Measurements from ENCODE around the gene HOXD3.

HOXD3 gene

DNA sequence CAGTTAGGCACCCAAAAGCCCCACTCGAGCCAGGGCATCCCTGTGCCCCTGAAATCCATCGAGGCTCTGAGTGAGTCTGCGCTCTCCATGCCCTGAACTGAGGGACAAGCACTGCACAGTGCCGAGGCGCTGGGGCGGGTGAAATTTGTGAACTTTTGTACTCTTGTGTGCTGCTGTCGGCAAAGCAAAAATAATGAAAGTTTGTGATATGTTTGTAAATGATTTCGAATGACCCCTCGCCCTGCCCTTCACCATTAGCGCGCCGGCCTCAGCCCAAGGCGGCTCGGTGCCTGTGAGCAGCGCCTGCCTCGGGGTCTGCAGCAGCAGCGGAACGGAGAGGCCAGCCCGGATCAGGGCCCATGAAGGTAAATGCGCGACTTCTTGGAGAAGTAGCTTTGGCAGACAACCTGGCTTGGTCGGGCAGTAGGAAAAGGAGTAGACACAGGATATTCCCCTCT is 7.6 kb upstream of the HOXD3 start:
- DNase-seq (ENCODE audit: low spot score), result no peak

DNA sequence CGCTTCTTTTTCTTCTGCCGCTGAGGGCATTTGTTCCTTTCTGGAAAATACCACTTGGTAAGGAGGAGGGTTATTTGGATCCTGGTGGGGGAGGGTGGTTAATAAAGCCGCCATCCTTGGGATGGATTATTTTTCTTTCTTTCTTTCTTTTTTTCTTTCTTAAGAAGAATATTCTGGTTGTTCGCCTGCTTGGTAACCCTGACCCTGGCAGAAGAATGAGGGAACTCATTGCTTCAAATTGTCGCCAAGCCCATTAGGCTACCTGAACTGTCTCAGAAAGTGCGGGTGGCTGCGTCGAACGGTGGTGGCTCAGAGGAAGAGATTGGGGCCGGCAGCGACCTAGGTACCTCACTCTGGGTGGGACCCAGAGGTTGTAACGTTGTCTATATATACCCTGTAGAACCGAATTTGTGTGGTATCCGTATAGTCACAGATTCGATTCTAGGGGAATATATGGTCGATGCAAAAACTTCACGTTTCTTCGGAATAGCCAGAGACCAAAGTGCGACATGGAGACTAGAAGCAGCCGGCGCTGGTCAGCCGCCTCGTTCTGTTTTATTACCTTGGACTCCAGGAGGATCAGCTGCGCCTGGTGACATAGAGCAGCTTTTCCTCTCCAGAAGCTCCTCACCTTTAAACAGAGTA is 7.0 kb upstream of the HOXD3 start:
- DNase-seq (ENCODE audit: low spot score), result no peak

DNA sequence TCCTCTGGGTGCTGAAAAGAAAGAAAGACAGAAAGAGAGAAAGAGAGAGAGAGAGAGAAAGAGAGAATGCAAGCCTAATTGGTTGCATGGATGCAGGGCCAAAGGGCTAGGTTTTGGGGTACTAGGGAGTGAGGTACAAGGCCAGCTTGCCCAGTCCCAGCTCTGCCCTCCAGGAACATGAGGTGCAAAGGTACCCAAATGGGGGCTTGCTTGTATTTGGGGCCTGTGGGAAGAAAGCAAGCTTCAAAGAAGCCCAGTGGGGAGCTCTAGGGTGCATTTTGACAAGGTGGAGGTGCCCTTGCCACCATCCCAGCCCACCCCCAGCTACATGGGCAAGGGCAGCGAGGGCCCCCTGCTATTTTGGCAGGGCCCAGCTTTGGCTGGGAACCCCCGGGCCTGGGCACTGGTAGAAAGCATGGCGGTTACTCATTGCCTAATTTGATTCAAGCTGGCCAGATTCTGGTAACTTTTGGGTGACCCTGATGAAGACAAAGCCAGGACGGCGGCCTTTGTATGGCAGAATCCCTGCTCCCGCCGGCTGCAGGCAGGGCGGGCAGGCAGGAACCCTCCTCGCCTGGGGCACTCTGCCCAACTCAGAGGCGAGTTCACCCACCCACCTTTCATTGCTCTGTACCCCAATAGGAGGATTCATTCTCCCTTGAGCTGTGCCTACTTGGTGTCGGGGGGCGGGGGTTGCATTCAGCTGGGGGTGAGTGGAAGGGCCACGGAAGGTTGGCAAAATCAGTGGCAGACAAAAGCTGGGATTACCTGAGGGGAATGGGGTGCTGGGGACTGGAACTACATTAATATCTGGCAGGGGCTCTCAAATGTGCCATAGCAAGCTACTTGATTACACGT is 6.3 kb upstream of the HOXD3 start:
- no peak for DNase-seq (ENCODE audit: low spot score)

DNA sequence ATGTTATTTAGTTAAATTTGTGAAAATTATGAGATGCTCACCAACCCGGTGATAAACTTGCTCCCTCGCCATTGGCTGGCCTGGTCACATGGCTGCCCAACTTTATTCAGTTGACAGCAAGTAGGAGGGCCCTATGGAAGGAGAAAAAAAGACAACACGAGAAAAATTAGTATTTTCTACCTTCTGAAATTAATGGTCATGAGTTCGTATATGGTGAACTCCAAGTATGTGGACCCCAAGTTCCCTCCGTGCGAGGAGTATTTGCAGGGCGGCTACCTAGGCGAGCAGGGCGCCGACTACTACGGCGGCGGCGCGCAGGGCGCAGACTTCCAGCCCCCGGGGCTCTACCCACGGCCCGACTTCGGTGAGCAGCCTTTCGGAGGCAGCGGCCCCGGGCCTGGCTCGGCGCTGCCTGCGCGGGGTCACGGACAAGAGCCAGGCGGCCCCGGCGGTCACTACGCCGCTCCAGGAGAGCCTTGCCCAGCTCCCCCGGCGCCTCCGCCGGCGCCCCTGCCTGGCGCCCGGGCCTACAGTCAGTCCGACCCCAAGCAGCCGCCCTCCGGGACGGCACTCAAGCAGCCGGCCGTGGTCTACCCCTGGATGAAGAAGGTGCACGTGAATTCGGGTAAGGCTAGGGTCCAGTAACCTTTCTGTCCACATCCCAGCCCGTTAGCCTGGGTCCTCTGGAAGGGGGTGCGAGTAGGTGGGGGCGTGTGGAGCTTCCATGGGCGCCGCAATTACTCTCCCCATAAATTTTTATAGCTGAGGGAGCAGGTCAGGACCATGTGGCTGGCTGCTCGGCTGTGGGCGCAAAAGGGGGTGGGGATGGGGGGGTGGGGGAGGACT is 5.4 kb upstream of the HOXD3 start, which contains the start of gene HOXD4:
Gene HOXD4 (plus strand): TSS at position 109 of the 846 bp plus-strand sequence. CDS start 84 bp downstream, at position 193.
- DNase-seq (ENCODE audit: low spot score), result no peak

DNA sequence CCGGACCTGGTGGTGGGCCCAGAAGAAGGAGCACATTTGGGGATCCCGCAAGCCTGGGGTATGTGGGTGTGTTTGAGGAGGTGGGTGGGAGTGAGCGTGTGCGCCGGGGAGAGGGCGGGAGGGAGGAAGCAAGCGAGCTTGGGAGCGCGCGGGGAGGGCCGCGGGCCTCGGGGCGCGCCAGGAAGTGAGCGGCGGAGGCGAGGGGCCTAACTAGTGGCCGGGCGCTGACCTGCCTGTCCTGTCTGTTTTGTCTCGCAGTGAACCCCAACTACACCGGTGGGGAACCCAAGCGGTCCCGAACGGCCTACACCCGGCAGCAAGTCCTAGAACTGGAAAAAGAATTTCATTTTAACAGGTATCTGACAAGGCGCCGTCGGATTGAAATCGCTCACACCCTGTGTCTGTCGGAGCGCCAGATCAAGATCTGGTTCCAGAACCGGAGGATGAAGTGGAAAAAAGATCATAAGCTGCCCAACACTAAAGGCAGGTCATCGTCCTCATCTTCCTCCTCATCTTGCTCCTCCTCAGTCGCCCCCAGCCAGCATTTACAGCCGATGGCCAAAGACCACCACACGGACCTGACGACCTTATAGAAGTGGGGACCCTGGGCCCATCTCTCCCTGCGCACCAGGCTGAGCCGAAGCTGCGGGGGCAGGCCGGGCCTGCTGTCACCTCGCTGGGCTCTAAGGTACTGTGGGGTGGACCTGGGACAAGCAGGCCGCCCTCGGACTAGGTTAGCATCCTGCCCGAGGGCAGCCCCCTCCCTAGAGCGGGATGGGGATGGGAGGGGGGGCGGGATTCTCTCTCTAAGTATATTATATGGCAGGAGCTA is 4.5 kb upstream of the HOXD3 start:
- no peak for DNase-seq (ENCODE audit: low spot score)

DNA sequence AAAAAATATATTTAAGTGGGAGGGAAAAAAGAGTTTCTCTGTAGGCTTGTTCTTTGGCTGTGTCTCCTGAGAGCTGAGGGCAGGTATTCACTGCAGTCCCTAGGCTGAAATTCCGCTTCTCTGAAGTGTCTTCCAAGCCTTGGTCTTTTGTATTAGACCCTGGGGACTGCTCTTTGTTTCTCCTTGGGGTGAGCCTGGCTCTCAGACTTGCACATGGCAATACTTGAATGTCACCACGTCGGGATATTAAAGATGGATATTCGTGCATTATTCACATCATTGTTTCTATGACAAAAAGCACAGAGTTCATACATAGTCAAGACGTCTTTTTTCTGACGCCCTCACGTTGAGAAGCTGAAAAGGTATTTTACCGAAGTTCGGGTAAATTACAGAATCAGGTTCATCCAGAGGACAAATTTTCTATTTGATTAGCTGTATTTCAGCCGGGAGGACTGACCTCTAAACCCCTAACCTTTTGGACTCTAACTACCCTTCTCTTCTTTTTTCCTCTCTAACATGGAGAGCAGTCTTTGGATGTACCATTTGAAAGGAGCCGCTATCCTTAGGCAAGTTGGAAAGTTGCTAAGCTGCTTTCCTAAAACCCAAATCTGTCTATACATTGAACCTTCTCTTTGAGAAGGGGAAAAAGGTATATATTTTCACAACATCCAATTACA is 2.4 kb upstream of the HOXD3 start:
- DNase-seq (ENCODE audit: low spot score), result no peak

DNA sequence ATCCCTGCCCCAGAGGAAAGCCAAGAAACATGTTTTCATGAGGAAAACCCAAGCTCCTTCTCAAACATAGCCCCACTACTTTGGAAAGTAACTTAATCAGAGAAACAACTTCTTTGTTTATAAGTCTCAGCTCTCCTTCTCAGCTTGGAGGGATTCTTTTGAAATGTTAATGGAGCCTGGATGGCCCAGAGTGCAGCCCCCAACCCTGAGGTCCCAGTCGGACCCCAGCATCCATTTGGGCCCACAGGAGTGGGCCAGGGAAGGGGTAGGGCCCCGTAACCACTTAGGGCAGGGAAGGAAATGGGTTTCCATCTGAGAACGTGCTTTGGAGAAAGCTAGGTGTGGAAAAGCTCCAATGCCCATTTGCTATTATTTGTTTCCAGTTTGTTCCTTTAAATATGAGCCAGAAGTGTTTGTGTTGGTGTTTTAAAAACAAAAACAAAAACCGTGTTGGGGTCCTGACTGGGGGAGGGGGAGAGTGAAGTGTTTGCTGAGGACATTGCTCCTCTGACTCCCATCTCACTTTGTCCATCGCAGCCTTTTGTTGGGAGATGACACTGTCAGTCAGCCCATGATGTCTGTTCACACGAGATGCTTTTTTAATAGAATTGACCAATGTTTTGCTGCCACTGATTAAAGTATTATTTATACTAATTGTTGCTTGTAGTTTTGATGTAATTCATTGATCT is 1.6 kb upstream of the HOXD3 start:
- DNase-seq (ENCODE audit: low spot score), result no peak

DNA sequence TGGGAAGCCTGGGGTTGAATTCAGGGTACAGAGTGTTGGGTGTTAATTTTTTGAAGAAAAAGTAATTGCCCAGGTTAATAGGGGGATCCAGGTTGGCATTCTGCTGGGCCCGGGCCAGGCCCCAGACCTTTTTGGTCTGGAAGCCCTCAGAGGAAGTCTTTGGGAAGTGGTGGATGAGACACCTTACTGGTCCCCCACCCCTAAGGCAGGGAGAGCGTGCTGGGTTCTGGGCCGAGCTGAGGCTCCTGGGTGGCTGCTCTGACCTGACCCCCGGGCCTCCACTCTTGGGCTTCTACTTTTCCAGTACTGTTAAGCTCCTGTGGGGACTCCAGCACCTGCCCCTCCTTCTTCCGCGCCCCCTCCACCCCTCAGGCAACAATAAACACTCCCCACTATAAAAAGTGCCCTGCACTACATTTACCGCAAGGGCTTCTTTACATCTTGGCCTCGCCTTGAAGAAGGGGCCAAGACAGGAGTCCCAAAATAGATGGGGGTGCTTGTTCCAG is 753 bp upstream of the HOXD3 start:
- no peak for DNase-seq (ENCODE audit: low spot score)

DNA sequence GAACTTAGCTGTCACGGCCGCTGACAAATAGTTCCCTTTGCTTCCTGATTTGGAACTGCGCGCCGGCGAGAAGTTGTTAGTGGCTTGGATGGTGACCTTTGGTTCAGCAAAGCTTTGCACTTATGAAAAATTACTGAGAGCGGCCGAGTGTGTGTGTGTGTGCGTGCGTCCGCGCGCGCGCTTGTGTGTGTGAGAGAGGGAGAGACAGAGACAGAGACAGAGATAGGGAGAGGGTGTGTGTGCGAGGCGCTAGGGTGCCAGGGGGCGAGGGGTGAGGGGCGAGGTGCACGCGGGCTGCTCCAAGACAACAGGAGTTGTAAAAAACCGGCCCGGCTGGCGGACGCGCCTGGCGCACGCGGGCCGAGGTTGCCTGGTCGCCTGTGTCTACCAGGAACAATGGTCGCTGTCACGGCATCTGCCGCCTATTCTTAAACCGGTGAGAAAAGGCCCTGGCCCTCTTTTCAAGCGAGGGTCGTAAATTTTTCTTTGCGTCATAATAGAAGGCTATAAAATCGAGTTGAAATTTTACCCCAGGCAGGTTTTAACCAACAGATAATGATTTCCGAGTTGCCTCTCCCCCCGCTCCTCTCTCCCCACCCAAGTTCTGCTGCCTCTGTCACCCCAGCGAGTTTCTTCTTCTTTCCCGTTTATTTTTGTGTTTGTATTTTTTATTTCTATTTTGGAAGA is 535 bp downstream of the HOXD3 start:
- no peak for DNase-seq (ENCODE audit: low spot score)

DNA sequence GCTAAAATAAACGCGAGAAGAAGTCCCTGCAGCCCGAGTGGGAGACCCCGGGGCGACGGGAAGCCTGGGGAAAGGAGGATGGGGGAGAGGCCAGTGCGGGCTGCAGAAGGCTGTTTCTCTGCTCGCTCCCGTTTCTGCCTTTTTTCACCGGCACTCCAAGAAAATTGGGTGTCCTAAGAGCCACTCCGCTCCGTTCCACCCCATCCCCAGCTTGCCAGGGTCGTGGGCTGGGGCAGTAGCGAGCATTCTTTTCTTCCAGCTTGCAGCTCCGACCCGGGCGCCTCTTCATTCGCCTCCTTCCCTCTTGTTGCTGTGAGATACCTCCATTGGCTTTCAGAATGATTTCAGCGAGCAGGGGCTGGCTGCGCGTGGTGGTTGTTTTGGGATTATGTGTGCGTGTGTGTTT is 1.1 kb downstream of the HOXD3 start:
- no peak for DNase-seq (ENCODE audit: low spot score)

DNA sequence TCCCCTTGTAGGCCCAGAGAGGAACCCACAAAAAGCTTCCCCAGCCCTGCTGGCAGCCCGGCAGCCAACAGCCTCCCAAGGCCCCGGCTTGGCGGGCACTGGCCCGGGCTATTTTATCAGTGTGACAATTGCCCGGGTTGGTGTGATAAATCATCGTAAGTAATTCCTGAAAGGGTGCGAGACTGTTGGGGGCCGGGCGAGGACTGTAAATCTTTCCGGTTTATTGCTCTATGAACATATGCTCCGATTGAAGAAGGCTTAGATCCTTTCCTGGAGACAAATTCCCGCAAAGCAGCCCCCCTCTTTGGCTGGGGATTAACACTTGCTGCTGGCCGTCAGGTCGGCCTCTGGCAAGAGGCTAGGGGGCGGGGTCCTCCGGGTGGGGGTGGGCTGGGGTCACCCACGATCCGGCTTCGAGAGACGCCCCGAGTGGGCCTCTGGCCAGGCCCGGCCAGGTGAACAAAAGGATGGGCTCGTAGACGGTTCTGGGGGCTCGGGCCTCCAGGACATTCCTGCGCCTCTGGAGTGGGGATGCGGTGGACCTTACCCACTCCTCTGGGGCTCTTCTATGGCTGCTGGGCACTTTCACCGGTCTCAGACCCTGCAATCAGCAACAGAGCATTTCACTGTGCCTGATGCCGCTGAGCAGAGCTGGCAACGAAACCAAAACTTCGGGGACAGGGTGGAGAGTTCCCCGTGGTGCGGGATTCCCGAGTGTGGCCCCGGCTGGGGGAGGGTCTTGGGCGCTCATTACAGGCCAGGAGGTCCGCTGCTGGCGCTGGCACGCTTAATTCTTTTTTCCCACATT is 2.0 kb downstream of the HOXD3 start:
- DNase-seq (ENCODE audit: low spot score), result no peak

DNA sequence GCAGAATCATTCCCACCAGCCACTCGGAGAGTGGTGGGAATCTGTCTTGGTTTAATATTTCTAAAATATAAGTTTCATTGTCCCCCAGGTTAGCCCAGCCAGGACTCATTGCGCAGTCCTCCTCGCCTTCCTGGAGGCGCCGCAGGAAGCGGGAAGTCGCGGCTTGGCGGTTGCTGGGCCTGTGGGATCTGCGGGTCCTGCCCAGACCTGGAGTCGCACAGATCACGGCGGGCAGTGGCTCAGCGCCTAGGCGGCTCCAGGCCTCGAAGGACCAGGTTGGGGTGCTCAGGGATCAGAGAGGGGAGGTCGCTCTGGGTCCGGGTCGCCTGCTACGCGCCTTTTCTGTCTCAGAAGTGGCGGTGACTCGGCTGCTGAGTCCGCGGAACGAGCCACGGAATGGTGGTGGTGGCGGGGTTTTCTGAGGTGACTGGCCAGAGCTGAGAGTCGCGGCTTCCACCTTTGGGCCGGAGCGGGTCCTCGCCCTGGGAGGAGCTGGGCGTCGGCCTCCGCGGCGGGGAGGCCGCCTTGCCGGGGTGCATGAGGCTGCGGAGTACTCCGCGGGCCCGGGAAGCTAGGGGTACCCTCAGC is 2.6 kb downstream of the HOXD3 start:
- DNase-seq (ENCODE audit: low spot score), result no peak

DNA sequence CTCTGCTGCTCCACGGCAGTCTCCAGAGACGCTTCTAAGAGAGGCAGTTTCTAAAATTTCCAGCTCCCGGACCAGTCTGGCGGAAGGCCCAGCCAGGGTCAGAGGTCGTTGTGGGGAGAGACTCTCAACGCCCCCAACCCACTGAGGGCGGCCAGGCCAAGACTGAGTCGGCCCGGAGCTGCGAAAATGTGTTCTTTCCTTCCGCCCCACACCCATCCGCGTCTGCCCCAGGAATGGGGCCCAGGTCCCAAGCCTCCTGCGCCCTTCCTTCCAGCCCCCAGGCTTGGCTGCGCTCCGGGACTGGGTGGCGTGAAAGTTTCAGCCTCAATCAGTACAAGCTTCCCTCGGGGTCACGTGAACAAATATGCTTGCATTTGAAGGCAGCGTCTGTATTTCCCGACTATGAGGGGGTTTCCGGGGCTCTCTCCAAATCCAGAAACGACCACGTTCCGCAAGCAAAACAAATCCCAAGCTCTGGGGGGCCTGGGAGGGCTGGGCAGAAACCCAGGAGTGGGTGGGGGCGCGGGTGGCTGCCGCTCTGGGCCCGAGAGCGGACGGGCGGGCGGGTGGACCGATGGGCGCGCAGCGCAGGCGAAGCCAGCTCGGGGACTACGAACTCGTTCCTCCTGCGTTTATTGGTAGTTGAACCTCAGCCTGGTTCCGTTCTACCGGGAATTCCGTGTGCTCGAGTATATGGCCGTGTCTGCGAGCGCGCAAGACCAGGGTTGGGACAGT is 3.3 kb downstream of the HOXD3 start:
- DNase-seq (ENCODE audit: low spot score), result no peak

DNA sequence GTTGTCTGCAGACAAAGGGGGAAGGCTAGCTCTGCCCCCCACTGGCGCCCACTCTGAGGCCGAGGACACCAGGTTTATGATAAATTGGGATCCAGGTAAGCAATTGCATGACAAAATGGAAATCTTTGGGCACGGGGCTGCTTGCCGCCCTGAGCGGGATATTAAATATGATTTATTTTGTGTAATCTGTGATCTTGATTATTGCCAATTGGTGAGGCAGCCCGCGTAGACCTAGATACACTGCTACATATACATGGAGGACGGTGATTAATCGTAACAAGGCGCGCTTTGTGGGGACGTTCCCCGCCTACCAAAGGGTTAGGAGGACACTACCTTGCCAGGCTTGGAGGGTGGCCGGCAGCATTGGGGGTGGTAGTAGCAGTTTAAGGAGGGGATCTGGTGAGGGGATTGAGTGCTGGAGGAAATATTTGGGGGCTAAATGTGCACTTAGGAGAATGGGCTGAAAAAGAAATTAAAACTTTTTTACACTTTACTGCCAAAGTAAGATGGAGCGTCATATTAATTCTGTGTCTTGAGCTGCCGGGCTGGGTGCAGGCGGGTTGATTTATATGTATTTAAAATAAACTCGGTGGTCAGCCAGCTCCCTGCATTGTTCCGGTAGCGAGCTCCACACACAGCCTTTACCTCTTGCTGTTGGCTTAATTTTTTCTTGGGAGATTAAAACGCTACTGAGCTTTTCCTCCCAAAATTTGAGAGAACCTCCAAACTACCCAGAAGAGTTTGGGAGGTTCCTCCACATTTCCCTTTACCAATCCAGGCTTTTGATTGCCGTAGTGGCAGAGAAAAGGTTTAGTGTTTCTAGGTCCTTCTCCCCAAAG is 4.1 kb downstream of the HOXD3 start:
- DNase-seq (ENCODE audit: low spot score), result no peak

DNA sequence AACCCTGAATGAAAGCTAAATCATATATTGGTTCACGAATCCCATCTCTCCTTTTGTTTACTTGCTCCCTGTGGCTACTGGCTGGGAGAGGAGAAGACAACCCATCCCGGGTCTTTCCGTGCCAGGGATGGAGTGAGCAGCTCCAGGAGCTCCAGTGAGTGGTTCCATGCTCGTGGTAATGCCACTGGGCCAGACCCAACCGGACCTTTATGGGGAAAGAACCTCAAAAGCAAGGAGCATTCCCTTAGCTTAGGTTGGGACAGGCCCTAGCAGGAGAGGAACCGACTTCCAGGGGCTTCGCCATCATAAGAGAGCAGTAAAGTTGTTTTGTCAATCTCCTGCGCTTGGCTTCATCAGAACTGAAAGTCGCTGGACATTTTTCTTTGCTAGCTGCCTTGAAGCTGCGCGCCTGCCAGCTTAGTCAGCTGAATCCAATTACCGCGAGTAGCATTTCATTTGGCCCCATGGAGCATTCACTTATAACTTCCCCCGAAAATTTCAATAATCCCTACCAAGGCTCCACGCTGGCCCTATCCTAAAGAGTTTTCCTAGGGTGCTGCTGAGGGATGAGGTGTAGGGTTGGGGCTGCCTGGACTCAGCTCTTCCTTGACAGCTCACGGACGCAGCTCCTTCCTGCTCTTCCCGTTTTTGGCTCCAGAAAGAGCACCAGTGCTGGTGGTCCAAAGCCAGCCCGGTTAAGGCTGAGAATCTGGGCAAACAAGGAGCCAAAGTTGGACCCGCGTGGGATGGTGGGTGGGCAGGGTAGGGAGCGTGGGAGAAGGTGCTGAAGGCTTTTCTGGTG is 4.9 kb downstream of the HOXD3 start:
- no peak for DNase-seq (ENCODE audit: low spot score)

All from cerebellar cortex (tissue), 1 donor.